GM18498 (cell line): Measurements from ENCODE around the gene SLC27A2.

Experiments used
- ATAC-seq: cut with Tn5 transposase; IDR thresholded peaks from one replicate; pipeline ENCODE4 v1.9.1; 2021; ENCODE audit warnings: mild to moderate bottlenecking, moderate library complexity; ENCODE audit not compliant: unreplicated experiment

SLC27A2 gene

DNA sequence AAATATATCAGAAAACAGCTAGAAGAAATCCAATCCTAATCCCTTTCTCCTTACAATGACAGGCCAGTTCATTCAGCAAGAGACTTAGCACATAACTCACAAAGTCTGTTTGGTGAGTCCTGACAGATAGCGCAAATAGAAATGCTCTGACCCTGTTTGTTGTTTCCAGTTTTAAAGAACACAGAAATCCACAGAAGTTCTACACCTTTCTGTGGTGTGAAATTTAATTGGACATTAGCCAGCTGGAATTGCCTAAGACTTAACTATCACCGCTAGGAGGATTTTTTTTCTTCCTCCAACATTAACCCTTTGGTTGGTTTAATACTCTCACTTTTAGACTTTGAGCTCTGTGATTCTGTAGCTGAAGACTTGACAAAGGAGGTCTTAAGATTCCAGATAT is 52.8 kb downstream of the SLC27A2 start:
- no peak for ATAC-seq

GRCh38 chr15:50235794-50236193 is 53.8 kb downstream of the SLC27A2 start:
- no peak for ATAC-seq

DNA sequence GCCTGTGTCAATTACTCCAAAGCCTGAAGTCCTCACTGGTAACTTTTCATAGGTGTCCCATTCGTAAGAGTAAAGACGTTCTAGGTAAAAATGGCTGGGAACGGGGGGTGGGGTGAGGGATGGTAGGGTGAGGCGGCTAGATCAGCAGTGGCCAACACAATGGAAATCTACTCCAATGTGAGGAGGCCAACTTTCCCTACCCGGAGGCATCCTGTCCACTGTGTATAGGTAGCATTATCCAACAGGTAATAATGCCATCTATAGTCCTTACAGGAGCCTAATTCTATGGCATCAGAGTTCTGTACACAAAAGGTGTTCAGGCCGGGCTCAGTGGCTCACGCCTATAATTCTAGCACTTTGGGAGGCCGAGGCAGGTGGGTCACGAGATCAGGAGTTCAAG is 54.4 kb downstream of the SLC27A2 start:
- ATAC-seq, result no peak

DNA sequence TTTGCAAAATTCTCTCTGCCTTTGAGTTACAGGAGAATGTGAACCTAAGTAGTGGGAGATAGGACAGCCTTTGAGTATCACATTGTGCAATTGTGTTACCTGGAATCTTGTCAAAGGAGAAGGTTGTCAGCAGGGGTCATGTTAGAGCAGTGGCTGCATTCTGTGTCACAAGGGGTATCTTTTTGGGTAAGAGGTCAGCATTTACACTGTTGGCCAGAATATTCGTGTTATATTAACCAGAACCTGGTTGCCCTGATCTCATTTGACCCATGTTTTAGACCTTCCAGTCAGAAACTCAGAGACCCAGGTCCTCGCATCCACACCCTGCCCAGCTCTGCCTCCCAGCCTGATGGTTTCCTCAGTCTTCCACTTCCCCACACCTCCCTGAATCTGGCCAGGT is 56.3 kb downstream of the SLC27A2 start:
- no peak for ATAC-seq

DNA sequence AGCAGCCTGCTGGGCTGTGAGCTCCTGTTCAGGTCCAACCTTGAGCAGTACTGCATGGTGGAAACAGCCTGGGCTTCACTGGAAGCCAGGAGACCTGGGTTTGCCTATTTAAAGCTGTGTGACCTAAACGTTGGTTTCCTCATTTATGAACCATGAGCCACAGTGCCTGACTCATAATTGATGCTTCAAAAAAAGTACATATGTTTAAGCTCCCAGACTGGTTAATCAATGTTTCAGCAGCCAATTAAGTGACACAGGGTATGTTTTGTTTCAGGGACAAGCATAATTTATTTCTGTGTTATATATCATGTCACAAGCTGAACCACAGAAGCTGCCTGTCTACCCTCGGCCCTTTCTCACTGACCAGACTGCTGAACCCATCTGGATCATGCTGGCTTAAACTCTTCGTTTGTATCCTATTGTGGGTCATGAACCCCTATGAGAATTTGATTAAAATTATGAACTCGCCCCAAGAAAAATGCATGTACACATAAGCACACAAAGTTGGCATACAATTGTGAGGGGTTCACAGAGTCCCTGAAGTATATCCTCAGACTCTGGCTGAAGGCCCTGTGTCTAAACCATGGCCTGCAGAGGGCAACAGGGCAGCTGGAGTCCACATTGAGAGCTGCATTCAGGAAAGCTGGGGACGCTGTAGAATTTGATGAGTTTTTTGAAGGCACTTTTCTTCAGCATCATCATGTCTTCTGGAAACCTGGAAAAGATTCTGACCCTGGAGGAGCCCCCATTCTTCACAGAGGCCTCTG is 59.9 kb downstream of the SLC27A2 start:
- ATAC-seq, result no peak

GRCh38 chr15:50244153-50244552 is 62.2 kb downstream of the SLC27A2 start:
- ATAC-seq, result no peak

DNA sequence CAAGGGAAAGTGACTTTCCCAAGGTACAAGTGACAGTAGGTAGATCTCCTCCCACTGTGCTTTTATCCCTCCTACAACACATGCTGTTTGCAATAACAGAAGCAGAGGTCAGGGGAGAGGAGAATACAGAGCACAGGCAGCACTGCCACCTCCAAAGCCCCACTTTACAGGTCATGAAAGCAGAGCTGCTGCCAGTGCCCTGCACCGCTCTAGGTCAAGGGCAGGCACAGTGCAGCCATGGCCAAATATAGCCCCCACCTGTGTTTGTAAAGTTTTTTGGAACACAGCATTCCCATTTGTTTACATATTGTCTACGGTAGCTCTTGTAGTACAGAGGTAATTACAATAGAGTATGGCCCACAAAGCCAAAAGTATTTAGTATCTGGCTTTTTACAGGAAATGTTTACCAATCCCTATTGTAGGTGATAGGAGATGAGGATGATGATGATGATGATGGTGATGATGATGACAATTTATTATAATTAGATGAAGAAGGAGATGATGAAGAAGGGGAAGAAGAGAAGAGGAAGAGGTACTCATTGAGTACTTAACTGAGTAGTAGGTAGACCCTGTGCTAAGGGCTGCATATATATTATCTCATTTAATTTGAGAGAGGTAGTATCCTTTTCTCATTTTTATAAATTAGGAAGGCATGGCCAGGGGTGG is 63.1 kb downstream of the SLC27A2 start:
- ATAC-seq, result no peak

- no peak for ATAC-seq
Measured at GRCh38 chr15:50246631-50247030, 64.6 kb downstream of the SLC27A2 start.

- peak; percentile 96 for ATAC-seq
Measured at GRCh38 chr15:50247819-50248655, 66.0 kb downstream of the SLC27A2 start.

DNA sequence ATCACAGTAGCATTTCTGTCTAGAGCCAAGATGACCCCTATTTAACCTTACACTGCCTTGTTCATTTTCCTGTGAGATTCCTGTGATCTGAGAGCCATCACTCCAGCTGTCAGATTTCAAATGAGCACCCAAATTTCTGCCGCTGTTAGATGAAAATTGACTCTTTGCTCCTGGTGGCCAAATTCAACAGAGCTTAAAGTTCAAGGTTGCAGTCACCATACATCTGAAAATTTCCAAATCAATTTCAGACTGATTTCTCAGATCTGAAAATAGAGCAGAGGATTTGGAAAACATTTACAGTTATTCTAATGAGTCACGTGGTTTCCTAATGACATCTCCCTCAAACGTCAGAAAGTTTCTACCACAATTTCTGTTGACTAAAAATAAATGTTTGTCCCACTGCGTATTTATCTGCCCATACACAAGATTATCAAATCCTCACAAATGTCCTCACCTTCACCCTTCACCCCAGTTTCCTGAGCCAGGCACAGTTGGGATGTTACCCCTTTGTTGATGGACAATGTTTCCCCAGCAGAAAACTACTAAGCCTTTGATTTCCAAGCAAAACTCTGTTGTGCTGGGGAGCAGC is 67.1 kb downstream of the SLC27A2 start:
- no peak for ATAC-seq

DNA sequence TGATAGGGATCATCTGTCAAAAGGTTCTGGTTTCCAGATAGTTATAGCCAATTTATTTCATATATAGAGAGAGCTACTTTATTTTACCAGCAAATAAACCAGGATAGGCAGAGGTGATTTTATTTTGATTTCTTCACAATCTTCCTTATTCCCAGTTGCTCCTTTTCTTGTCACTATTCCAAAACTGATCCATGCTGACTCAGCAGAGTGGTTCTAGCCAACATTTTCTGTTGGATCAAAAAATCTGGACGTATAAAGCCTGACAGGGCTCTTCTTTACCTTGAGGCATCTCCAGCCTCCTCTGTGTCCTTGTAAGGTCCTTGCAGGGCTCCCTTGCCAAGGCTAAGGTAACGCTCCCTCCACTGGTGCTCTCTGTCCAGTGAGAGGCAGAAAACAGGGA is 67.7 kb downstream of the SLC27A2 start:
- ATAC-seq, result no peak

DNA sequence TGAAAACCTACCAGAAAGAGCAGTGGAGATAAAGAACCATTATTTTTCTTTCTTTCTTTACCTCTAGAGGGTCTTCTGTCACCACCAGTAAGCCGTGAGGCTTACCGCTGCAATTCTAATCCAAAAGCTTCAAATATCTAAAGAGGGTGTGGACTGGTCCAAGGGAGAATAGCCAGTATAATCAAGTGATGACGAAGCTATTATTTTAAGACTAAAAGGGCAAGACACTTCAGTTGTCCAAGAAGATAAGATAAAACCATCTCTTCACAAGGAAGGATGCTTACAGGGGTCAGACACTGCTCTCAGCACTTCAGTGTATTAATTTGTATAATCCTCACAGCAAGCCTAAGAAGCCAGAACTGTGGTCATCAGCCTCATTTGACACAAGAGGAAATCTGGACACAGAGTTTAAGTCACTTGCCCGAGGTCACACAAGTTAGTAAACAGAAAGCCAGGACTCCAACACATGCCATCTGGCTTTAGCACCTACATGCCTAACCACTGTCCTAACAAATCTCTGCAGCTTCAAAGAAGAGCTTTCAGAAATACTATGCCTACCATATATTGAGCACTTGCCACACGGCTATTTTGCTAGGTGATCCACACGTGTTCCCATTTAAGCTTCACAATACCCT is 68.9 kb downstream of the SLC27A2 start:
- ATAC-seq, result no peak

- no peak for ATAC-seq
Measured at GRCh38 chr15:50251638-50252182, 69.7 kb downstream of the SLC27A2 start.

DNA sequence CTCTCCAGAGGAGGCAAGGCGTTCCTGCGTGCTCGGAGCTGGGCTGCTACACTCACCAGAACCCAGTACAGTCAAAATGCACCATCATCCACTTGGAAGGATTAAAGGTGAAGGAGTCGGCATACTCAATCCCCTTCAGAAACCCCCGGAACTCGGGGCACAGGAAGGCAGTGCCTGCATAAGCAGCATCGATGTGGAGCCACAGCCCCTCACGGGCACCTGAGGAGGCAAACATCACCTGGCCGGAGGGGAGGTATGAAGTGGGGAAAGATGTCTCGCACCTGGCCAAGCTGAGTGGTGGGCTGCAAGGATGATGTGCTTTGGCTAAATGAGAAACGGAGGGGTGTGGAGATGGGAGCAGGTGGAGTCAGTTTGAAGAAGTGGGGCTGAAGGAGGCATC is 70.6 kb downstream of the SLC27A2 start:
- no peak for ATAC-seq

- no peak for ATAC-seq
Measured at GRCh38 chr15:50256188-50257041, 74.4 kb downstream of the SLC27A2 start.

- no peak for ATAC-seq
Measured at GRCh38 chr15:50257332-50257731, 75.3 kb downstream of the SLC27A2 start.

GRCh38 chr15:50257924-50258323 is 75.9 kb downstream of the SLC27A2 start:
- no peak for ATAC-seq

DNA sequence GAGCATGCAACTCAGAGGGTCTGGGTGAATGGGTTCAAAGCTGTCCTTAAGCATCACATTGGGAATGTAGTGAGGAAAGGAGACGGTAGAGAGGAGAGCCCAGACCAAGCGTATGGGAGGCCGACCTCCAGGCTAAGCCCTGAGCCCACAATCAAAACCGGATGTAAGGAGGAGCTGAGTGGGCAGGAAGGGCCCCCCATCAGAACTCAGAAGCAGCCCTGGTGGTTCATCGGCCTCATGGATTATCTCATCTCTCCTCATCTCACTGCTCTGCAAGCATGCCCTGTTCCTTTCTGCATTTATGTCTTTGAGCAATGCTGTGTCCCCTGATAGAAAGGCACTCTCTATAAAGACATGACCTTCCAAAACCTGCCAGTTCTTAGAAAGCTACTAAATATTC is 77.3 kb downstream of the SLC27A2 start:
- ATAC-seq, result no peak

GRCh38 chr15:50260969-50261496 is 79.0 kb downstream of the SLC27A2 start:
- ATAC-seq, result peak; percentile 47
